Activated CD4-positive, alpha-beta T cell treated with anti-CD3 and anti-CD28 coated beads, Interleukin-2, Interleukin-6, amounts not matched to agents 100 ng/mL and 50 ng/mL, durations not matched to agents 16 hours and 8 hours (primary cell): ENCODE measurements around the gene PAQR7.

Experiments used
- DNase-seq: peaks from one replicate; pipeline ENCODE4 v3.0.0-alpha.2; 2020

The PAQR7 gene

GRCh38 chr1:25900219-25900618 is 24.7 kb upstream of the PAQR7 start:
- DNase-seq, result no peak

GRCh38 chr1:25899792-25900191 is 24.3 kb upstream of the PAQR7 start:
- no peak for DNase-seq

GRCh38 chr1:25898223-25899015 is 22.9 kb upstream of the PAQR7 start:
- no peak for DNase-seq

- DNase-seq, result no peak
These were observed 22.2 kb upstream of the PAQR7 start for GRCh38 chr1:25897754-25898153.

- no peak for DNase-seq
These were observed 20.8 kb upstream of the PAQR7 start for GRCh38 chr1:25896266-25896665.

GRCh38 chr1:25895365-25895990 is 20.0 kb upstream of the PAQR7 start:
- DNase-seq, result peak; percentile 91

GRCh38 chr1:25893116-25893515 is 17.6 kb upstream of the PAQR7 start:
- no peak for DNase-seq

GRCh38 chr1:25891606-25892005 is 16.1 kb upstream of the PAQR7 start:
- DNase-seq, result no peak

- DNase-seq, result no peak
These were observed 14.9 kb upstream of the PAQR7 start for GRCh38 chr1:25890239-25891034.

GRCh38 chr1:25889470-25889869 is 14.0 kb upstream of the PAQR7 start:
- no peak for DNase-seq

GRCh38 chr1:25888426-25888987 is 13.0 kb upstream of the PAQR7 start:
- no peak for DNase-seq

- DNase-seq, result no peak
These were observed 10.1 kb upstream of the PAQR7 start for GRCh38 chr1:25885602-25886001.

- no peak for DNase-seq
These were observed 5.8 kb upstream of the PAQR7 start for GRCh38 chr1:25881266-25881665.

GRCh38 chr1:25880518-25880917 is 5.0 kb upstream of the PAQR7 start:
- no peak for DNase-seq

GRCh38 chr1:25879675-25880074 is 4.2 kb upstream of the PAQR7 start:
- no peak for DNase-seq

- no peak for DNase-seq
These were observed 3.2 kb upstream of the PAQR7 start for GRCh38 chr1:25878690-25879089.

GRCh38 chr1:25877155-25877554 is 1.6 kb upstream of the PAQR7 start:
- DNase-seq, result no peak

- DNase-seq, result no peak
These were observed 1.2 kb upstream of the PAQR7 start for GRCh38 chr1:25876693-25877077.

GRCh38 chr1:25875856-25876692 is 566 bp upstream of the PAQR7 start:
- no peak for DNase-seq

GRCh38 chr1:25874635-25875153 is 814 bp downstream of the PAQR7 start:
- DNase-seq, result no peak

GRCh38 chr1:25874209-25874608 is 1.3 kb downstream of the PAQR7 start:
- no peak for DNase-seq

- no peak for DNase-seq
These were observed 2.4 kb downstream of the PAQR7 start for GRCh38 chr1:25873120-25873519.
